Measurements from ENCODE around the gene RAB3IL1.

DNA sequence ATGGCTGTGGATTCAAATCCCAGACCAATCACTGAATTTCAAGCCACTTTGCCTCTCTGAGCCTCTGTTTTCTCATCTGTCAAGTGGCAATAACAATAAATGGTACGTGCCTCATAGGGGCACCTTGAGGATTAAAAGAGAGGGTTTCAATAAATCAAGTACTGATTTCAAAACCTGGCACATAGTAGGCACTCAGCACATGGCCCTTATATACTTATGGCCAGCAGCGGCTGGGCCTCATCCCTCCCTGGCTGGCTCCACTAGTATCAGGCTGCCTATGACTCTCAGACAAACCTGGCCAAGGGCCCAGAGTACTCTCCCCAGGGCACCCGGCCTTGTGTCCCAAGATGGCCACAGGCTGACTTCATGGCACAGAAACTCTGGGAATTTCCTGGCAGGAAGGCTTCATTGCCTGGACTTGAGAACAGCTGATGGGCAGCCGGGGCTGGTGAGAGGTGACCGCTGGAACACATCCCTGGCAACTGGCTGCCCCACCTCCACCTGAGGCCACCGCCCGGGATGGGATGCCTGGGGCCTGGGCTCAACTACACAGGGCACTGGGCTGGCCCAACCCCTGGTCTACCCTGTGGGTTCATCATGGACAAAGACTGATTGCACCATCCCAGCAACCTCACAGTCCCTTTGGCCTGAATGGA is 29.4 kb downstream of the RAB3IL1 start:
- no peak for TF ChIP-seq EZH2 (IDR thresholded peaks at IDR 0.05; ENCODE audit: low read length, unreplicated experiment)
- TF ChIP-seq, protein P1, sequence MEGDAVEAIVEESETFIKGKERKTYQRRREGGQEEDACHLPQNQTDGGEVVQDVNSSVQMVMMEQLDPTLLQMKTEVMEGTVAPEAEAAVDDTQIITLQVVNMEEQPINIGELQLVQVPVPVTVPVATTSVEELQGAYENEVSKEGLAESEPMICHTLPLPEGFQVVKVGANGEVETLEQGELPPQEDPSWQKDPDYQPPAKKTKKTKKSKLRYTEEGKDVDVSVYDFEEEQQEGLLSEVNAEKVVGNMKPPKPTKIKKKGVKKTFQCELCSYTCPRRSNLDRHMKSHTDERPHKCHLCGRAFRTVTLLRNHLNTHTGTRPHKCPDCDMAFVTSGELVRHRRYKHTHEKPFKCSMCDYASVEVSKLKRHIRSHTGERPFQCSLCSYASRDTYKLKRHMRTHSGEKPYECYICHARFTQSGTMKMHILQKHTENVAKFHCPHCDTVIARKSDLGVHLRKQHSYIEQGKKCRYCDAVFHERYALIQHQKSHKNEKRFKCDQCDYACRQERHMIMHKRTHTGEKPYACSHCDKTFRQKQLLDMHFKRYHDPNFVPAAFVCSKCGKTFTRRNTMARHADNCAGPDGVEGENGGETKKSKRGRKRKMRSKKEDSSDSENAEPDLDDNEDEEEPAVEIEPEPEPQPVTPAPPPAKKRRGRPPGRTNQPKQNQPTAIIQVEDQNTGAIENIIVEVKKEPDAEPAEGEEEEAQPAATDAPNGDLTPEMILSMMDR (conservative IDR thresholded peaks at IDR 0.05; ENCODE audit: low read depth, low read length): no peak
- TF ChIP-seq EZH2phosphoT487 (IDR thresholded peaks at IDR 0.05; ENCODE audit: borderline replicate concordance, low read length): no peak
